ENCODE data around the gene HNF4A.

The HNF4A gene

DNA sequence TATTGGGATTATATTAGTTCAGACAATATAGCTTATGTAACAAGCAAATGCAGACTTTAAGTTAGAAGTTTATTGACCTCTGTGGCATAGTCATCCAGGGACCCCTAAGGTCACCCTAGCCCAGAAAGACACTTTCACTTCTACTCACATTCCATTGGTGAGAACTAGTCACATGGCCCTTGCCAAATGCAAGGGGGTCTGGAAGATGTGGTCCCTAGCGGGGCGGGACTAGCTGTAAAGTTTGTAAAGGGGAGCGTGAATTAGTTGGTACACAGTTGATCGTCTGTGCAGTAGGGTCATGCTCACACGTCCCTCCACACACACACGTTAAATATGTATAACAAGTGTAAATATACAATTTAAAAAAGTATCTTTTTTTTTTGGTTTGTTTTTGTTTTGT lies 9.3 kb downstream of the HNF4A start:
- POLR2A ChIA-PET, result no interaction called here
- Histone ChIP-seq H3K4me3 (ENCODE audit: low read depth, low read length) (no peak overlapping the region), H3K4me1 (ENCODE audit: control insufficient read depth, insufficient read depth, low read length) (no peaks in the 10 kb centered on the region), H3K9me3 (ENCODE audit: control insufficient read depth, insufficient read depth, low read depth, low read length) (no peaks in the 10 kb centered on the region), H3K27ac (ENCODE audit: extremely low read depth, low read depth, low read length) (no peak overlapping the region), H3K36me3 (ENCODE audit: control insufficient read depth in 2 of 2, insufficient read depth in 1 of 2, low read length in 2 of 2) (no peaks in the 10 kb centered on the region)
- CTCF ChIA-PET, result no interaction called here
- TF ChIP-seq ZNF292 (tag by site-specific recombination; IDR thresholded peaks at IDR 0.05; ENCODE audit: borderline replicate concordance, low read depth) (no peak), ZNF830 (tag by site-specific recombination; IDR thresholded peaks at IDR 0.05; ENCODE audit: low read depth) (no peak), ZNF302 (tag by site-specific recombination; IDR thresholded peaks at IDR 0.05; ENCODE audit: low read depth) (no peak), ZNF114 (tag by site-specific recombination; IDR thresholded peaks at IDR 0.05) (no peak), HOXC10 (CRISPR knock-in tag; IDR thresholded peaks at IDR 0.05) (no peak), ZNF350 (tag by site-specific recombination; IDR thresholded peaks at IDR 0.05) (no peak), GLI2 (tag by site-specific recombination; IDR thresholded peaks at IDR 0.05; ENCODE audit: borderline replicate concordance, low read depth) (no peak), ZNF629 (tag by site-specific recombination; IDR thresholded peaks at IDR 0.05) (no peak), MZF1 (tag by site-specific recombination; IDR thresholded peaks at IDR 0.05; ENCODE audit: borderline replicate concordance) (no peak), ZNF16 (tag by site-specific recombination; IDR thresholded peaks at IDR 0.05; ENCODE audit: low read depth) (no peak)
- TF ChIP-seq, protein P1, sequence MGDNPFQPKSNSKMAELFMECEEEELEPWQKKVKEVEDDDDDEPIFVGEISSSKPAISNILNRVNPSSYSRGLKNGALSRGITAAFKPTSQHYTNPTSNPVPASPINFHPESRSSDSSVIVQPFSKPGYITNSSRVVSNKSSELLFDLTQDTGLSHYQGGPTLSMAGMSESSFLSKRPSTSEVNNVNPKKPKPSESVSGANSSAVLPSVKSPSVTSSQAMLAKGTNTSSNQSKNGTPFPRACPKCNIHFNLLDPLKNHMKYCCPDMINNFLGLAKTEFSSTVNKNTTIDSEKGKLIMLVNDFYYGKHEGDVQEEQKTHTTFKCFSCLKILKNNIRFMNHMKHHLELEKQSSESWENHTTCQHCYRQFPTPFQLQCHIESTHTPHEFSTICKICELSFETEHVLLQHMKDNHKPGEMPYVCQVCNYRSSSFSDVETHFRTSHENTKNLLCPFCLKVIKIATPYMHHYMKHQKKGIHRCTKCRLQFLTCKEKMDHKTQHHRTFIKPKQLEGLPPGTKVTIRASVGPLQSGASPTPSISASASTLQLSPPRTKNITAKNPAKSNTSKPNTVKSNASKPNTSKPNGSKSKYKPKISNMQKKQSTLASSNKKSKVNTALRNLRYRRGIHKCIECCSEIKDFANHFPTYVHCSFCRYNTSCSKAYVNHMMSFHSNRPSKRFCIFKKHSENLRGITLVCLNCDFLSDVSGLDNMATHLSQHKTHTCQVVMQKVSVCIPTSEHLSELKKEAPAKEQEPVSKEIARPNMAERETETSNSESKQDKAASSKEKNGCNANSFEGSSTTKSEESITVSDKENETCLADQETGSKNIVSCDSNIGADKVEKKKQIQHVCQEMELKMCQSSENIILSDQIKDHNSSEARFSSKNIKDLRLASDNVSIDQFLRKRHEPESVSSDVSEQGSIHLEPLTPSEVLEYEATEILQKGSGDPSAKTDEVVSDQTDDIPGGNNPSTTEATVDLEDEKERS (tag by site-specific recombination; IDR thresholded peaks at IDR 0.05), result no peak
- TF ChIP-seq, protein P2, sequence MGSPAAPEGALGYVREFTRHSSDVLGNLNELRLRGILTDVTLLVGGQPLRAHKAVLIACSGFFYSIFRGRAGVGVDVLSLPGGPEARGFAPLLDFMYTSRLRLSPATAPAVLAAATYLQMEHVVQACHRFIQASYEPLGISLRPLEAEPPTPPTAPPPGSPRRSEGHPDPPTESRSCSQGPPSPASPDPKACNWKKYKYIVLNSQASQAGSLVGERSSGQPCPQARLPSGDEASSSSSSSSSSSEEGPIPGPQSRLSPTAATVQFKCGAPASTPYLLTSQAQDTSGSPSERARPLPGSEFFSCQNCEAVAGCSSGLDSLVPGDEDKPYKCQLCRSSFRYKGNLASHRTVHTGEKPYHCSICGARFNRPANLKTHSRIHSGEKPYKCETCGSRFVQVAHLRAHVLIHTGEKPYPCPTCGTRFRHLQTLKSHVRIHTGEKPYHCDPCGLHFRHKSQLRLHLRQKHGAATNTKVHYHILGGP (tag by site-specific recombination; IDR thresholded peaks at IDR 0.05), result no peak

DNA sequence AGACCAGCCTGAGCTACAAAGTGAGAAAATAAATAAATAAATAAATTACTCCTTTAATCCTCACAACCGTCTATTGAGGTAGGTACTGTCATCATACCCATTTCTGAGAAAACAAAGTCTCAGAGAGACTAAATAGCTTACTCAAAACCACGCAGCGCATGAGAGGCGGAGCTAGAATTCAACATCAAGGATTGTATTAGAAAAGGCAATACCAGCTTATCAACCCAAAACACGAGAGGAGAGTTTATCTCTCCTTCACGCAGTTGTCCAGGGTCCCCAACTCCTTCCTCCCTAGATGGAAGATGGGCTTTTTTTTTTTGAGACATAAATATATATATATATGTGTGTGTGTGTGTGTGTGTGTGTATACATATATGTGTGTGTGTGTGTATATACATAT lies 12.2 kb downstream of the HNF4A start:
- Histone ChIP-seq H3K4me3 (ENCODE audit: low read depth, low read length) (no peak overlapping the region), H3K27ac (ENCODE audit: extremely low read depth, low read depth, low read length) (no peak overlapping the region), H3K36me3 (ENCODE audit: control insufficient read depth in 2 of 2, insufficient read depth in 1 of 2, low read length in 2 of 2) (no peaks in the 10 kb centered on the region), H3K4me1 (ENCODE audit: control insufficient read depth, insufficient read depth, low read length) (no peaks in the 10 kb centered on the region), H3K9me3 (ENCODE audit: control insufficient read depth, insufficient read depth, low read depth, low read length) (no peaks in the 10 kb centered on the region)
- ChIA-PET CTCF (interaction anchor here (0.6 to 2.5 kb wide), 5 partner anchors 13 to 241 kb away, joined by 3 to 13 read pairs (median 4); no protein-coding TSS in a partner anchor), POLR2A (interaction anchor here (0.7 kb wide), 1 partner anchor 14 kb away, joined by 4 read pairs; no protein-coding TSS in a partner anchor)
- TF ChIP-seq ZNF677 (tag by site-specific recombination; IDR thresholded peaks at IDR 0.05), result no peak
- TF ChIP-seq ZNF776 (tag by site-specific recombination; IDR thresholded peaks at IDR 0.05; ENCODE audit: borderline replicate concordance), result no peak
- TF ChIP-seq, protein P3, sequence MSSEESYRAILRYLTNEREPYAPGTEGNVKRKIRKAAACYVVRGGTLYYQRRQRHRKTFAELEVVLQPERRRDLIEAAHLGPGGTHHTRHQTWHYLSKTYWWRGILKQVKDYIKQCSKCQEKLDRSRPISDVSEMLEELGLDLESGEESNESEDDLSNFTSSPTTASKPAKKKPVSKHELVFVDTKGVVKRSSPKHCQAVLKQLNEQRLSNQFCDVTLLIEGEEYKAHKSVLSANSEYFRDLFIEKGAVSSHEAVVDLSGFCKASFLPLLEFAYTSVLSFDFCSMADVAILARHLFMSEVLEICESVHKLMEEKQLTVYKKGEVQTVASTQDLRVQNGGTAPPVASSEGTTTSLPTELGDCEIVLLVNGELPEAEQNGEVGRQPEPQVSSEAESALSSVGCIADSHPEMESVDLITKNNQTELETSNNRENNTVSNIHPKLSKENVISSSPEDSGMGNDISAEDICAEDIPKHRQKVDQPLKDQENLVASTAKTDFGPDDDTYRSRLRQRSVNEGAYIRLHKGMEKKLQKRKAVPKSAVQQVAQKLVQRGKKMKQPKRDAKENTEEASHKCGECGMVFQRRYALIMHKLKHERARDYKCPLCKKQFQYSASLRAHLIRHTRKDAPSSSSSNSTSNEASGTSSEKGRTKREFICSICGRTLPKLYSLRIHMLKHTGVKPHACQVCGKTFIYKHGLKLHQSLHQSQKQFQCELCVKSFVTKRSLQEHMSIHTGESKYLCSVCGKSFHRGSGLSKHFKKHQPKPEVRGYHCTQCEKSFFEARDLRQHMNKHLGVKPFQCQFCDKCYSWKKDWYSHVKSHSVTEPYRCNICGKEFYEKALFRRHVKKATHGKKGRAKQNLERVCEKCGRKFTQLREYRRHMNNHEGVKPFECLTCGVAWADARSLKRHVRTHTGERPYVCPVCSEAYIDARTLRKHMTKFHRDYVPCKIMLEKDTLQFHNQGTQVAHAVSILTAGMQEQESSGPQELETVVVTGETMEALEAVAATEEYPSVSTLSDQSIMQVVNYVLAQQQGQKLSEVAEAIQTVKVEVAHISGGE (tag by site-specific recombination; conservative IDR thresholded peaks at IDR 0.05; ENCODE audit: low read depth), result no peak
- no peak for TF ChIP-seq BCL11B (tag by site-specific recombination; IDR thresholded peaks at IDR 0.05; ENCODE audit: low read depth)
- TF ChIP-seq YY1 (tag by site-specific recombination; IDR thresholded peaks at IDR 0.05), result no peak
- TF ChIP-seq BCL11A (tag by site-specific recombination; IDR thresholded peaks at IDR 0.05; ENCODE audit: low read depth), result no peak
